Kidney tubule cell (primary cell): ENCODE data around the gene TTC39B.

Source experiments
- DNase-seq: peaks from one replicate; pipeline ENCODE4 v3.0.0-alpha.2; 2018; ENCODE audit warnings: low spot score

The TTC39B gene

DNA sequence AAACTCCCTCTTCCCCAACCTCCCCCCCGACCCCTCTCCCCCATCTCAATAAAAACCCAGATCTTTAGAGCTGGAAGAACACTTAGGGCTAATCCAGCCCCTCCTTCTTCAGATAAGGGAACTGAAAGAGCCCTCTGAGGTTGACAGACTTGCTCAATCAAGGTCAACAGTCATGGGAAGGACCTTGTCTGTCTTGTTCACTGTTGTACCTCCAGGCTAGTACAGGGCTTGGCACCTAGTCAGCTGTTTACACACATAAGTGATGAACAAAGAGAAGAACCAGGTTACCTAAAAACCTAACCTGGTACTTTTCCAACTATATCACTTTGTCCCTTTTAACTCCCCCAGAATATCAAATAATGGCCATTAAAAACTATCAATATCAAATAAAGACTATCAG is 2.4 kb downstream of the TTC39B start:
- DNase-seq = no peak

DNA sequence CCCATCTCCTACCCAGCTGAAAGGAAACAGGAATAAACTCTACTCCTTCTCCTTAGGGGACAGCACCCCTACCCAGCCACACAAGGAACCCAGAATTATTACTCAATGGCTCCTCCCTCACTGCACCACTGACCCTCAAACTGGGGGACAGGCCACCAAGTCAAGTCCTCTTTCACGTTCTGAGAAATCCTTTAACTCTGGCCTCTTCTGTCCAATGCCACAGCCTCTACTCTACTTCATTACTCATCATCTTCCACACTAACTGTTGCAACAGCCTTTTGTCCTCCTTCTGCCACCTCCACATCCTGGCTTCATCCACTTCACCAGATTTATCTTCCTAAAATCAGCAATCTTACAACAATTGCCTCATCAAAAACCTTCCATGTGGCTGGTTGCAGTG is 6.8 kb downstream of the TTC39B start:
- no peak for DNase-seq

DNA sequence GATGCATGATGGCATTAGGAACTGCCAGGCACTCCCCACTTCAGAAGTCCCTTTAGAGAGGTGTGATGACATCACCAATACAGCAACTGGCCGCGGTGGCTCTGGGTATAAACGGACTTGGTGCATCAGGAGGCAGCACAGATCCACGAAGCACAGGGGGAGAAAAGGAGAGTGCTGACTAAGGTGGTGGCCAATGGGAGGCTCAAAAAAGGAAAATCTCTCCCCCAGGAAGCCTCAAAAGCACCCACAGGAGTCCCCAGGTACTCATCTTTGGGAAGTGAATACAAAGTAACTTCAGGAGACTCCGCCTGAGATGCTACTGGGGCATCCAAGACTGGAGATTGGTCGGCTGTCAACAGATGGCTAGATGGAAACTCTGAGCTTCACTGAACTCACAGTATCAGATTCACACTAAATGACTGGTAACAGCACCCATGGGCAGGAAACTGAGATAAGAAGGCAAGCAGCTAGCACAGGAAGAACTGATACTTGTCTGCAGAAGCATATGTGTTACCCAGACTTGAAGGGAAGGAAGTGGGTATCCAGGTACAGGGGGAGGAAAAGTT is 7.6 kb downstream of the TTC39B start:
- DNase-seq = no peak

DNA sequence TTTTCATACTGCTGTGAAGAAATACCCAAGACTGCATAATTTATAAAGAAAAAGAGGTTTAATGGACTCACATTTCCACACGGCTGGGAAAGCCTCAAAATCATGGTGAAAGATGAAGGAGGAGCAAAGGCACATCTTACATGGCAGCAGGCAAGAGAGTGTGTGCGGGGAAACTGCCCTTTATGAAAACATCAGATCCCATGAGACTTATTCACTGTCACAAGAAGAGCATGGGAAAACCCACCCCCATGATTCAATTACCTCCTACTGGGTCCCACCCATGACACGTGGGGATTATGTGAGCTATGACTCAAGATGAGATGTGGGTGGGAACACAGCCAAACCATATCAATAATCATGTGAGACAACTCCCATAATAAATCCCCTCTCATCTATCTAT is 8.7 kb downstream of the TTC39B start:
- DNase-seq = no peak

DNA sequence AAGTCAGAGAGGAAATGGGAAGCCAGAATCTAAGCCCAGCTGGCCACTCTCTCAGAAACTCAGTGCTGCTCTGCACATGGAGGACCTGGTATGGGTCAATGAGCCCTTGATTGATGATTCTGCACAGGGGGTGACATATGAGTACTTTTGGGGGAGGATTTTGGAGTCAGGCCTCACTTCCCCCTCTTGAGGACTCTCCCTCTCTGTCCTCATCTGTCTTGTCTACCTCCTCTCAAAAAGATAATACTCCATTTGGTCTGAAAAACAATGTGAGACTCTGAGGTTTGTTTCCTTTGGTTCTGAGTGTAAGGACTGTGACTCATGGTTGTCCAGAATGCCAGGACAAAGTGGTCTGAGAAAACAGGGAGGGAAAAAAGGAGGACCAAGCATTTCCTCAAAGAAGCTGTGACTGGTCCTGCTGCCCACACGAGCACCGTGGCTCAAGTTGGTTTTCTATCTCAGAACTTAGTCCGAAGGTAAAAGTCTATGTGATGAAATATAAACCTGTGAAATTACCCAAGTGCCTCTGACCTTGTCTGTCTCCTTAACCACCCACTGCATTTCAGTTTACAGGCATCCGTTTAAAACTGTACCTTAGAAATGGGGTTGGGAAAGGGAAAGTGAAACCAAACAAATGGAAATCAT is 11.1 kb downstream of the TTC39B start:
- peak; percentile 81 for DNase-seq

DNA sequence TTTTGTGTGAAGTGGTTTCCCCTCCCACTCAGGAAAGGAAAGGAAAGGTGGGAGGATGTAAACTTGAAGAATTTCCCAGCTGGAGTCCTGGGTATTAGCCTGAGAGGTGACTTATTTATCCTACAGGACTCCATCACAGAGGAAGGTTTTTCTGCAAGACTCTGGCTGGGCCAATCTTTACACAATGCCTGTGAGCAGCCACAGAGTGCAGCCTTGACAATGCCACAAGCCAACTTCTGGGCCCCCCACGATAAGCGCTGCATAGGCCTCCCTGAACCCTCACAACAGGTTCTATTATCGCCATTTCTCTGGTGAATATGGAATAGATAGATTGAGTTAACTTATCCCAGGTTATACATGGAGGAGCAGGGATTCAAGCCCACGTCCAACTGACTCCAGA is 12.4 kb downstream of the TTC39B start:
- DNase-seq = no peak

DNA sequence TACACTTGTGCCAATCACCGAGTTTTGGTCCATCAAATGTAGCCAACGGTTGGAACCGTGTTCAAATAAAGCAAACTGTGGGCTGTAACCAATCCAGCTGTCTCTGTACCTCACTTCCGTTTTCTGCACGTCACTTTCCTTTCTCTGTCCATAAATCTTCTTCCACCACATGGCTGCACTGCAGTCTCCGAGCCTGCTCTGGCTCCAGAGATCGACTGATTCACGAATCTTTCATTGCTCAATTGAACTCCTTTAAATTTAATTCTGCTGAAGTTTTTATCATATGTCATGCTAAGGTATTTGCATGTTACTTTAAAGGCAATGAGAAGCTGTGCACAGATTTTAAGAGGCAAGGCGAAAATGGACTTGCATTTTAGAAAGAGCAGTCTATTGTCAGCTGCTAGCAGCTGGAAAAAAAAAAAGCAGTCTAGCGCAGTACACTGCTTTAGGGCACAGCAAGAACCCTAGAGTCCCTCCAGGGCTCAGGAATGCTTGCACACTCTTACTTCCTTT is 13.2 kb downstream of the TTC39B start:
- no peak for DNase-seq

DNA sequence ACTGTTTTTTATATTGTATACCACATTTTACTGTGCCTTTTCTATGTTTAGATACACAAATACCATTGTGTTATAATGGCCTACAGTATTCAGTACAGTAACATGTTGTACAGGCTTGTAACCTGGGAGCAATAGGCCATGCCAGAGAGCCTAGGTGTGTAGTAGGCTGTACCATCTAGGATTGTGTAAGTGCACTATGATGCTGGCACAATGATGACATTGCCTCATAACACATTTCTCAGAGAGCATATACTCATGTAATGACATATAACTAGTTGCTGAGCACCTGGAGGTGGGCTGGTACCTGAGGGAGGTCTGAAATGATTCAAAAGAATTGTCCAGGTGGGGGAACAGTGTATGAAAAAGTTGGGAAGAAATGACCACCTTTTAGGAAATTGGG is 13.9 kb downstream of the TTC39B start:
- no peak for DNase-seq

DNA sequence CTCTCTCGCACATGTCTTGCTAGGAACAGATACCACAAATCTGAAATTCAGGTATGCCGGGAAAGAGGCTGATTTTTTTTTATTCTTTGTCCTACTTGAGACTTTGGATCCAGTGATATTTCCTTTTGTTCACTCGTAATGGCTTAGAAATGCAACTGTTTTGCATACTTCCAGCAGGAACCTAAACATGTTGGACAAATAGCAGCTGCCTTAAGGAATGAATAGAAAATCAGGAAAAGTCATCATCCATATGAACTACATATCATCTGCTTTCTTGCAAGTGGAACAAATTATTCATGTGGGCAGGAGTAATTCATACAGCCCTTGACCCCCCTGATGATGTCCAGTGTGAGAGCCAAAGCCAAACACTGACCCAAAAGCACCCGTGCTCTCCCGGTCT is 17.4 kb downstream of the TTC39B start:
- DNase-seq = no peak

DNA sequence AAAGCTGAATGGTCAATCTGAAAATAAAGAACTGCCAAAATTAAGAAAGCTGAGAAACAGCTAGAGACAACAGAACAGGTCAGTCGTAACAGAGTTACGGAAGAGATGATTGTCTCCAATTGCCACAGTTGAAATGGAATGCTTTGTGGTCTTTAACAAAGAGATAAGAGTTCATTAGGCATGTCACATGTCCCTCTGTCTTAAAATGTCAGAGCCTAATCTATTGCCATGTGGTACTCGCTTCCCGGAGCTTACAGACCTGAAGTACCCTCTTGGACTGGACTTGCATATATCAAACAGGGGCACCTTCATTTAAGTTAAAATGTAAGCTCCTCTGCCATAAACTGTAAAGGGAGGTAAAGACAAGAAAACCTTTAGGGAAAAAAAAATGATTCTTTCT is 19.7 kb downstream of the TTC39B start:
- no peak for DNase-seq

DNA sequence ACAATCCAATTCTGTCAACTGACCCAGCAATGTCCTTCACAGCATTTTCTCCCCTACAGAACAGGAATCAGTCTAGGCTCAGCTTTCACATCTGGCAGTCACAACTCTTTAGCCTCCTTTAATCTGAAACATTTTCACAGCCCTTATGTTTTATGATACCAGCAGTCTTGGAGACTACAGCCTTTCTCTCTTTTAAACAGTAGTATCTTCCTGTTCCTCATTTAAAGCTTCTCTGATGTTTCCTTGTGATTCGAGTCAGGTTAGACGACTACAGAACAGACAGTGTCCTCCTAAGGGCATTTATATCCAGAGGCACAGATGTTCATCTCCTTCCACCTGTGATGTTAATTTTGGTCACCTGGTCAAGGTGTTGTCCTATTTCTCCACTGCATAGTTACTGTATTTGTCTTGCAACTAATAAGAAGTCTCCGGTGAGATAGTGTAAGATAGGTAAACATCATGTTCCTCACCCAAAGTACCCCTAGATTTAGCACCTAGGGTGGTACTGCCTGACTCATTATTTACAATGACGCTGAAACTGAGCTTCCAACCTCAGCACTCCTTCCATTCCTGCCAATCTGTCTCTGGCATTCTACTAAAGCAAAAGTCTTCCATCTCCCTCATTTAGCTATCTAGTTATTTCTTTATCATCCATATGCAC is 20.7 kb downstream of the TTC39B start:
- DNase-seq = no peak

DNA sequence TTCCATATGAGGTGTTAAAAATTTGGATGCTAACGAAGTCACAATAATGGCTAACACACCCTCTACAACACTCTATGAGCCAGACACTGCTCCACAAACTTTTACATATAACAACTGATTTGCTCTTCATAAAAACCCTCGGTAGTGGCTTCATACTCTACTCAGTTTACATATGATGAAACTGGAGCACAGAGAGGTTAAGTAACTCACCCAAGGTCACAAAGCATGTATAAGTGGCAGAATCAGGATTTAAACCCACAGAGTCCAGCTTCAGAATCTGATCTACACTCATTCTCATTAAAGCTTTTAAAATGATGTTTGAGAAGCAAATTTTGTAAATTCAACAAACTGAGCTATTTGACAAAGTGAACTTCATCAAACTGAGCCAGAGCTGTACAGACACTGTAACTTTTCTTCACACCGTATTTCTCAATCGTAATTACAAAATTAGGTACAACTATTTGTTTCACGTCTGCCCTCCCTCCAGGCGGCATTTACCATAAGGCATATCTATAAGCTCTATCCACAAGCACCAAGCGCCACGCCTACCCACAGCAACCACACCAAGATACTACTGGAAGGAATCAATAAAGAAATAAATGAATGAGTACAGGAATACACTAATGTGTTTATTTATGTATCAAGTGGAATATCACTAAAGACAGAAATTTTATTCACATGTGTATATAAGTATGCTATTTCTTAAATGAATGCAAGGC is 24.3 kb downstream of the TTC39B start:
- no peak for DNase-seq

DNA sequence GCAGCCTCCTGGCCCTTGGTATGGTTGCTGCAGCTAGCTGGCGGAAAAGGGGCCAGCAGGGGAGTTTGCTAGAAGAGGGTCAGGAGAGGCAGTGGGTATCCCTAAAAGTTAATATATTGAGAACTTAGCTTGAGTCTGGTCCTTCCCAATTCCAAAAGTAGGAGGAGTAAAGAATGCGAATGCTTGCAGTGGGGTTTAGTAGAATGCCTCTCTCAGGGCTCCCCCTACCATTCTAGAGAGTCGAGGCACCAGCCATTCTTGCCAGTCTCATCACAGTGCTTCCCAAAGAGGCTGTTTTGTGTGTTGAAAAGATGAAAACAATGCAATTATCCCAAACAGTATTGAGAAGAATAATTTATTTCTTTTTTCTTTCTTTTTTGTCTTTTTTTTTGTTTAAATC is 26.4 kb downstream of the TTC39B start:
- DNase-seq = no peak

DNA sequence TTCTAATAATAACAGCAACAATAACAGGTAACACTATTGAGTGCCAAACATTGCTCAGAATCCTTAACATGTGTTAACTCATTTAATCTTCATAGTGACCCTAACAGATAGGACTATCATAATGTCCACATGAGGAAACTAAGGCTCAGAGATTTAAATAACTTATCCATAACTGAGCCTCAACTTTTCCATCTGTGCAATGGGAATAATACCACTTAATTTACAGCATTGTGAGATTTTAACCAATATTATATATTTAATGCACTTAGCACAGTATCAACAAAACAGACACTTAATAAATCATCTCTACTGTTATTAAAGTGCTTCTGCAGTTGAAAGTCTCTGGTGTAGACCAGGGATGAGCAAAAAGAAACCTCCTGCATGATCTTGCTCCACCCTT is 28.2 kb downstream of the TTC39B start:
- DNase-seq = no peak

DNA sequence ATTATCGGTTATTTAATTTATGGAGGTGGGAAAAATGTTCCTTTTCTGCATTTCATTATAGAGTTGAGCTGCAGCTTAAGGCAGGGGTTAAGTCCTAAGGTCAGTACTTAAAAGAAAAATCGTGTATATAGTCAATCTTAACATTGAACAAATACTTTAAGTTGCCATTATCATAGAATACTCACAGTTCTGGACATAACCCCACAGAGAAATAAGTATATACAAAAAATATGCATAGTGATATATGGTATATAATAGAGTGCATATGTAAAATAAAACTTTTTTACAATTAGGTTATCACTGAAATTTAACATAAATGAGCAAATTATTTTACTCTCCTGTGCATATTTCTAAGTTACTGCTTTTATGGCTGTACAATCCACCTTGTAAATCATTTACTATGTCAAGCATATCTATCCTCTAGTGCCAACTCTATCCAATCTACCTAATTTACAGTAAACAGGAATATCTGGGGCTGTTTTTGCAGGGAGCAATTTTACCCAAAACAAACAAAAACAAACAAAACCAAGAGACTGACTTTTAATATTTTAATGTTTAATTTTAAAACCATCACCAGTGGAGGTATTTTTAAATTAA is 28.8 kb downstream of the TTC39B start:
- no peak for DNase-seq

DNA sequence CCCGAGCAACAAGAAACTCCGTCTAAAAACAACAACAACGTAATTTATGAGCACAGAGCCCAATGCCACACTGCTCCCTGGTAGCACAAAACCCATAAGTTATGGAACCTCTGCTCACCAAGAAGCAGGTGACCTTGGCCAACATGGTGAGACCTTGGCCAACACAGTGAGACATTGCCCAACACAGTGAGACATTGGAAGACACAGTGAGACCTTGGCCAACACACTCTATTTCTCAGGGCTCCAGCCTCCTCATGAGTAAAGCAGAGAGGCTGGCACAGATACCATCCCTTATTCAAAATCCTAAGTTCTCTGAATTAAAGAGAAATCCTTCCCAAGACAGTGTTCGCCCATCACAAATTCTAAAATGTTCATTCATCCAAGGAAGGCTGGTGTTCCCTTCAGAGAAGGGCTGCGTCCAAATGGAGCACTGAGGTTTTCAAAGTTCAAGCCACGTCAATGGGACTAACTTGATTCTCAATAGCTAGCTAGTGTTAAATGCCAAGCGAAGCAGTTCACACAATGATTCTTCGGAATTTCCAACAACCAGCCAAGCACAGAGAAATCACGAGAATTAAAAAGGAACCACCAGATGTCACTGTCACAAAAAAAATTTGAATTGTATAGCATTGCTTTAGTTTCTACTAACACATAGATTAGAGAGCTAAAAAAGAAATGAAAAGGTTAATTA is 29.5 kb downstream of the TTC39B start:
- peak; percentile 59 for DNase-seq

DNA sequence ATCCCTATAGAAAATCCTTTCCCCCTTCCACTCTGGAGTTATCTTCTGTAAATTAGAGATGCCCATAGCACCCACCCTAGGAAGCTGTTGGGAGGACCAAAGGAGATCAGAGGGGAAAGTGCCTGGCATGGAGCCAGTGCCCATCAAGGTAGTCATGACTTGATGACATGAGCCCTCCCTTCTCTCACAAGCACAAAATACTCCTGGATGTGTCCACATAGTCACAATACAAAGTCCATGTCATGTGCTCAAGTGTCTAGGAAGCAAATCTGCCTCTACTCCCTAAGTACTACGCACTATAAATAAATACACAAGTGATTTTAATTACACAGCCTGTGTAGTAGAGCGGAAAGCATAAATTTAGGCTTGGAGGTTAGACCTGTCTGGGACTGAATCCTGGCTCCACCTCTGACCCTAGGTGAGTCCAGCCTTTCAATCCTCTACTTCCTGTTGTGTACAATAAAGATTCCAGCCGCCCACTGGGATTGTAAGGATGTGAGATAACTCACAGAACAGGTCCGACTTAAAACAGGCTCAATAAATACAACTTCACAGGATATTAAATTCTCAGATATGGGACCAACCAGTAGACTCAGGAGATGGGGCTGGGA is 30.6 kb downstream of the TTC39B start:
- DNase-seq = peak; percentile 24

DNA sequence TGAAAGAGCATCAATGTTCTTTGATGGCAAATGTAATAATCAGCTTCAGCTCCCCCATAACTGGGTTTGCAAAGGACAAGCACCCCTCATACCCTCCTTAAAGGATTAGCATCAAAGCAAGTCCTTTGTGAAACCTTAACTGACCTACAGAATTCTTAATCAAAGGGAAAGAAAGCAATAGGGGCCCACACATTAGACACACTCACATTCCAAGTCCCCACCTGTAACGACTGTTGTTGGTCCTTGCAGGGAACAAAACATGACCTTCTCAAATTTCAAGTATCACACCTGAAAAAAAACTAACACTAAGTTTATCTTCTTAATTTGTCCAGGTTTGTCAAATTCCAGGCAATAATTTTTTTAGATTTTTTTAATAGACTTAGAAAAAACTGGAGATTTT is 32.6 kb downstream of the TTC39B start:
- DNase-seq = no peak

DNA sequence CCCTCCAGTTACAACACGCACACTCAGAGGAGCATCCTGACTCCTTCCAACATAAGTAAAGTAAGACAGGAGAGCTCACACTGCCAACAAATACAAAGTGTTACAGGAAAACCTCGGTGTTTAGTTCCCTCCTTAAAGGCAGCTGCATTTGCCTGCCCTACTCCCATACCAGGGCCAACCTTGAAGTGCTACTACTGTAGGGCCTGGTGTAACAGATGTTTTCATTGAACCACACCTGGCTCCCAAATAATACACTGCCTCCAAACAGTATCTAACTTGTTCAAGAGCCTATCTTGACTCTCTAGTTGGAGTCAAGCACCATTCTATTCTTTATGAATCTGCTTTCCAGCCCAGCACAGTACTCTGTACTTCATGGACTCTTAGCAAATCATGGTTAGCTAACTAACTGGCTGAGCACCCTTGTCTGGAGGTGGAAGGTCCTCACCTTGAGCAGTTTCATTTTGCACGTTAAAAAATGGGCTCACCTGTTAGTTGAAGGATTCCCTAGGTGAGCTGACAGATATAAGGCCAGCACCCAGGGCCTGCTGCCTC is 34.6 kb downstream of the TTC39B start:
- no peak for DNase-seq

DNA sequence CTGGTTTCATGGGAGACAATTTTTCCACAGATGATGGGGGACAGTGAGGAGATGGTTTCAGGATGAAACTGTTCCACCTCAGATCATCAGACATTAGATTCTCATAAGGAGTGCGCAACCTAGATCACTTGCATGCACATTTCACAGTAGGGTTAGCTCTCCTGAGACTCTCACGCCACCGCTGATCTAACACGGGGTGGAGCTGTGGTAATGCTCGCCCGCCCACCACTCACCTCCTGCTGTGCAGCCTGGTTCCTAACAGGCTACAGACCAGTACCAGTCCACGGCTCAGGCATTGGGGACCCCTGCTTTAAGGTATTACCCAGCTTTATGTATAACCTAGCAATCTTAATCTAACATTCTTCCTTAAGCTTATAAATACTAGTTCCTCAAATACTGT is 35.6 kb downstream of the TTC39B start:
- DNase-seq = no peak

DNA sequence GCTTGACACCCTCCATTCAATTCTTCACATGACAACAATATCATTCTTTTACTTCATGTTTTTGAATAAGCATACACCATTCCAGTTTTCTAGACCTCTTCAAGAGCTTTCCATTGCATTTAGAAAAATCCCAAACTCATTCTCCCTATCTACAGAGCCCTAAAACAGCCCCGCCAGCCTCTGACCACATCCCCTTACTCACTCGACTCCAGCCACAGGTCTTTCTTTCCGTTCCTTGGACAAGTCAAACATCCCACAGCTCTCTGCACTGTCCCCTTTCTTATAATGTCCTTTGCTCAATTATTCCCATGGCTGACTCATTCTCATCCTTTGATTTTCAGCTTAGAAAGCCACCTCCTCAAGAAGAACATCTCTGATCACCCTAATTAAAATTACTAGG is 38.2 kb downstream of the TTC39B start:
- DNase-seq = no peak
